HPDE6-E6E7 (cell line): ENCODE results near the gene CISTR.

Experiments used
- DNase-seq: peaks from one replicate; pipeline ENCODE4 v3.0.0; 2011; ENCODE audit warnings: missing footprints; ENCODE audit errors: extremely low spot score

CISTR gene

GRCh38 chr12:53744130-53744441 lies 7.7 kb downstream of the CISTR start:
- DNase-seq: no peak

GRCh38 chr12:53743266-53744129 lies 8.3 kb downstream of the CISTR start:
- DNase-seq: peak; percentile 75

GRCh38 chr12:53740130-53740491 lies 11.7 kb downstream of the CISTR start:
- no peak for DNase-seq

GRCh38 chr12:53739214-53740129 lies 12.3 kb downstream of the CISTR start:
- no peak for DNase-seq

GRCh38 chr12:53738406-53739213 lies 13.2 kb downstream of the CISTR start:
- no peak for DNase-seq

- no peak for DNase-seq
These were observed 13.8 kb downstream of the CISTR start for GRCh38 chr12:53737951-53738405.

- DNase-seq: no peak
These were observed 14.5 kb downstream of the CISTR start for GRCh38 chr12:53737093-53737808.

GRCh38 chr12:53736592-53736991 lies 15.2 kb downstream of the CISTR start:
- no peak for DNase-seq

- DNase-seq: no peak
These were observed 16.2 kb downstream of the CISTR start for GRCh38 chr12:53735556-53735955.

- DNase-seq: no peak
These were observed 17.4 kb downstream of the CISTR start for GRCh38 chr12:53734425-53734824.

GRCh38 chr12:53733807-53734200 lies 18.0 kb downstream of the CISTR start:
- DNase-seq: no peak

- no peak for DNase-seq
These were observed 18.6 kb downstream of the CISTR start for GRCh38 chr12:53733051-53733806.

- DNase-seq: no peak
These were observed 22.1 kb downstream of the CISTR start for GRCh38 chr12:53729644-53730043.

GRCh38 chr12:53728206-53728605 lies 23.6 kb downstream of the CISTR start:
- DNase-seq: no peak

- DNase-seq: peak; percentile 100
These were observed 24.3 kb downstream of the CISTR start, which contains the start of gene CALCOCO1 for GRCh38 chr12:53727310-53728041. Gene CALCOCO1 (minus strand): TSS chr12:53727452. CDS start chr12:53725242, 2,210 bp downstream.

GRCh38 chr12:53726946-53727309 lies 24.9 kb downstream of the CISTR start:
- no peak for DNase-seq

- DNase-seq: no peak
These were observed 25.4 kb downstream of the CISTR start for GRCh38 chr12:53726341-53726740.

GRCh38 chr12:53725824-53726223 lies 26.0 kb downstream of the CISTR start:
- DNase-seq: no peak

- DNase-seq: no peak
These were observed 29.2 kb downstream of the CISTR start for GRCh38 chr12:53722450-53723041.
